Effector memory CD4-positive, alpha-beta T cell (primary cell): Measurements from ENCODE around the gene FAM20C.
"Not testable (repeated sequence)": the region's sequence is repeated elsewhere in the genome, so short reads cannot be mapped to it uniquely, and the experiment has no call there.

Source experiments
- DNase-seq, 3 donors: peaks; one replicate each; pipeline ENCODE4 v3.0.0-alpha.2; 2020
- H3K27ac ChIP-seq: 2 replicates; pipeline ENCODE4 v1.7.0; 2013; ENCODE audit warnings: mild to moderate bottlenecking, low read length, moderate library complexity; ENCODE audit not compliant: insufficient read depth, poor library complexity, severe bottlenecking
- H3K27me3 ChIP-seq: replicated peaks from 2 replicates; pipeline ENCODE4 v1.7.0; 2013; ENCODE audit warnings: mild to moderate bottlenecking, low read length; ENCODE audit not compliant: insufficient read depth, control insufficient read depth, poor library complexity, severe bottlenecking
- H3K36me3 ChIP-seq: 2 replicates; pipeline ENCODE4 v1.7.0; 2013; ENCODE audit warnings: mild to moderate bottlenecking, low read length, moderate library complexity; ENCODE audit not compliant: control insufficient read depth, insufficient read depth
- H3K4me1 ChIP-seq: 2 replicates; pipeline ENCODE4 v1.7.0; 2013; ENCODE audit warnings: low read length, mild to moderate bottlenecking; ENCODE audit not compliant: control insufficient read depth, insufficient read depth, poor library complexity, severe bottlenecking
- H3K4me3 ChIP-seq: 2 replicates; pipeline ENCODE4 v1.7.0; 2013; ENCODE audit warnings: low read length, low read depth, mild to moderate bottlenecking; ENCODE audit not compliant: insufficient read depth, poor library complexity, severe bottlenecking
- H3K9me3 ChIP-seq: 2 replicates; pipeline ENCODE4 v1.7.0; 2013; ENCODE audit warnings: mild to moderate bottlenecking, low read length, moderate library complexity; ENCODE audit not compliant: control insufficient read depth

Gene FAM20C

GRCh38 chr7:175955-176354 is 16.4 kb upstream of the FAM20C start:
- H3K4me1 ChIP-seq: no peaks in the 10 kb centered on the region
- no peaks in the 10 kb centered on the region for H3K9me3 ChIP-seq
- DNase-seq: no peak
- no peaks in the 10 kb centered on the region for H3K36me3 ChIP-seq
- H3K27me3 ChIP-seq: no peaks in the 10 kb centered on the region
- no peak overlapping the region for H3K27ac ChIP-seq
- H3K4me3 ChIP-seq: no peak overlapping the region

GRCh38 chr7:176381-176780 is 16.0 kb upstream of the FAM20C start:
- Histone ChIP-seq H3K4me3 (no peak overlapping the region), H3K27ac (no peak overlapping the region), H3K9me3 (no peaks in the 10 kb centered on the region), H3K36me3 (no peaks in the 10 kb centered on the region), H3K27me3 (no peaks in the 10 kb centered on the region), H3K4me1 (no peaks in the 10 kb centered on the region)
- no peak for DNase-seq

- Histone ChIP-seq H3K9me3 (no peaks in the 10 kb centered on the region), H3K27ac (no peak overlapping the region), H3K36me3 (no peaks in the 10 kb centered on the region), H3K27me3 (no peaks in the 10 kb centered on the region), H3K4me3 (no peak overlapping the region), H3K4me1 (no peaks in the 10 kb centered on the region)
- DNase-seq: no peak
These were observed 15.4 kb upstream of the FAM20C start for GRCh38 chr7:176786-177459.

- H3K27ac ChIP-seq: no peak overlapping the region
- no peaks in the 10 kb centered on the region for H3K36me3 ChIP-seq
- H3K27me3 ChIP-seq: no peaks in the 10 kb centered on the region
- H3K4me1 ChIP-seq: no peaks in the 10 kb centered on the region
- H3K4me3 ChIP-seq: no peak overlapping the region
- no peaks in the 10 kb centered on the region for H3K9me3 ChIP-seq
- DNase-seq: no peak
These were observed 13.9 kb upstream of the FAM20C start for GRCh38 chr7:178444-178843.

GRCh38 chr7:179209-179681 is 13.1 kb upstream of the FAM20C start:
- no peaks in the 10 kb centered on the region for H3K27me3 ChIP-seq
- no peak for DNase-seq

GRCh38 chr7:179948-180694 is 12.2 kb upstream of the FAM20C start:
- Histone ChIP-seq H3K4me3 (no peak overlapping the region), H3K27ac (no peak overlapping the region), H3K36me3 (no peaks in the 10 kb centered on the region), H3K27me3 (no peaks in the 10 kb centered on the region), H3K9me3 (no peaks in the 10 kb centered on the region), H3K4me1 (no peaks in the 10 kb centered on the region)
- DNase-seq: no peak

More at GRCh38 chr7:179209-179681, 13.1 kb upstream of the FAM20C start:
- Histone ChIP-seq H3K4me3 (no peak overlapping the region), H3K27ac (no peak overlapping the region), H3K36me3 (no peaks in the 10 kb centered on the region), H3K9me3 (no peaks in the 10 kb centered on the region), H3K4me1 (no peaks in the 10 kb centered on the region)

GRCh38 chr7:181738-182137 is 10.6 kb upstream of the FAM20C start:
- Histone ChIP-seq H3K4me3 (no peak overlapping the region), H3K27me3 (no peaks in the 10 kb centered on the region), H3K9me3 (no peaks in the 10 kb centered on the region), H3K36me3 (no peaks in the 10 kb centered on the region), H3K27ac (no peak overlapping the region), H3K4me1 (no peaks in the 10 kb centered on the region)
- no peak for DNase-seq

GRCh38 chr7:182502-182901 is 9.9 kb upstream of the FAM20C start:
- H3K4me1 ChIP-seq, DNase-seq, H3K9me3 ChIP-seq, H3K36me3 ChIP-seq, H3K27ac ChIP-seq, H3K27me3 ChIP-seq, H3K4me3 ChIP-seq: not testable (repeated sequence)

- H3K36me3 ChIP-seq: no peaks in the 10 kb centered on the region
- no peaks in the 10 kb centered on the region for H3K4me1 ChIP-seq
These were observed 8.7 kb upstream of the FAM20C start for GRCh38 chr7:183496-184292.

More at GRCh38 chr7:183496-184292, 8.7 kb upstream of the FAM20C start:
- H3K27me3 ChIP-seq: no peaks in the 10 kb centered on the region
- H3K27ac ChIP-seq: no peak overlapping the region
- DNase-seq: no peak
- H3K9me3 ChIP-seq: no peaks in the 10 kb centered on the region
- H3K4me3 ChIP-seq: no peak overlapping the region
